Lung microvascular endothelial cell (primary cell): Measurements from ENCODE around the gene MAP4K2. TPM values are rescaled to one million over a fixed set of nuclear protein-coding genes. Genes with fewer than 3 reads are reported as not detected.
"Not testable (repeated sequence)": the region's sequence is repeated elsewhere in the genome, so short reads cannot be mapped to it uniquely, and the experiment has no call there.

Experiments
- DNase-seq, 2 donors: peaks; one replicate each; pipeline versions ENCODE4 v3.0.0 to v3.0.0-alpha.2; 2010; ENCODE audit warnings: low read depth in 2 of 2
- total RNA-seq: library from RNA; depleted of rRNA; stranded (reverse); fragments of >200 nt; gene quantifications from 2 replicates; pipeline ENCODE4 v1.2.1, GENCODE V29; 2014

Gene MAP4K2
- 34.9 and 51.0 TPM in 2 replicates for total RNA-seq

- peak; percentile 74 to 83 for DNase-seq
These were observed at the start of gene MAP4K2 for GRCh38 chr11:64803158-64803845. TSS of gene MAP4K2 (minus strand) at chr11:64803214. CDS start at chr11:64803149, 65 bp downstream.

- DNase-seq: no peak
These were observed 48.9 kb upstream of the MAP4K2 start for GRCh38 chr11:64851831-64852351.

GRCh38 chr11:64850979-64851567, 48.1 kb upstream of the MAP4K2 start:
- DNase-seq: no peak

GRCh38 chr11:64849598-64850356, 46.8 kb upstream of the MAP4K2 start:
- no peak for DNase-seq

GRCh38 chr11:64848826-64849597, 46.0 kb upstream of the MAP4K2 start:
- no peak for DNase-seq

- no peak for DNase-seq
These were observed 45.3 kb upstream of the MAP4K2 start for GRCh38 chr11:64848214-64848825.

- DNase-seq: peak; percentile 84 to 91
These were observed 44.1 kb upstream of the MAP4K2 start for GRCh38 chr11:64846998-64847666.

- not testable (repeated sequence) for DNase-seq
These were observed 42.7 kb upstream of the MAP4K2 start for GRCh38 chr11:64845776-64846129.

GRCh38 chr11:64845129-64845775, 42.2 kb upstream of the MAP4K2 start:
- DNase-seq: no peak

GRCh38 chr11:64844330-64845128, 41.5 kb upstream of the MAP4K2 start, which contains the start of gene CDC42BPG:
TSS of gene CDC42BPG (minus strand) at chr11:64844653. CDS start at chr11:64844569, 84 bp downstream.
- DNase-seq: peak; percentile 71 to 79

- DNase-seq: no peak
These were observed 40.8 kb upstream of the MAP4K2 start for GRCh38 chr11:64843686-64844329.

GRCh38 chr11:64842851-64843685, 40.1 kb upstream of the MAP4K2 start:
- no peak for DNase-seq

- no peak for DNase-seq
These were observed 39.3 kb upstream of the MAP4K2 start for GRCh38 chr11:64842366-64842759.

GRCh38 chr11:64841592-64842365, 38.8 kb upstream of the MAP4K2 start:
- no peak for DNase-seq

- no peak for DNase-seq
These were observed 37.1 kb upstream of the MAP4K2 start for GRCh38 chr11:64839887-64840782.

GRCh38 chr11:64839335-64839734, 36.3 kb upstream of the MAP4K2 start:
- DNase-seq: no peak
